Stimulated activated CD4-positive, alpha-beta T cell treated with anti-CD3 and anti-CD28 coated beads, Interleukin-15, amount 100 ng/mL, for 1 hour (primary cell): Measurements from ENCODE around the gene DDX17.

Experiments used
- DNase-seq, 2 donors: peaks; one replicate each; pipeline ENCODE4 v3.0.0-alpha.2; 2020; ENCODE audit warnings: low read depth in 1 of 2, low spot score in 1 of 2

Gene DDX17

DNA sequence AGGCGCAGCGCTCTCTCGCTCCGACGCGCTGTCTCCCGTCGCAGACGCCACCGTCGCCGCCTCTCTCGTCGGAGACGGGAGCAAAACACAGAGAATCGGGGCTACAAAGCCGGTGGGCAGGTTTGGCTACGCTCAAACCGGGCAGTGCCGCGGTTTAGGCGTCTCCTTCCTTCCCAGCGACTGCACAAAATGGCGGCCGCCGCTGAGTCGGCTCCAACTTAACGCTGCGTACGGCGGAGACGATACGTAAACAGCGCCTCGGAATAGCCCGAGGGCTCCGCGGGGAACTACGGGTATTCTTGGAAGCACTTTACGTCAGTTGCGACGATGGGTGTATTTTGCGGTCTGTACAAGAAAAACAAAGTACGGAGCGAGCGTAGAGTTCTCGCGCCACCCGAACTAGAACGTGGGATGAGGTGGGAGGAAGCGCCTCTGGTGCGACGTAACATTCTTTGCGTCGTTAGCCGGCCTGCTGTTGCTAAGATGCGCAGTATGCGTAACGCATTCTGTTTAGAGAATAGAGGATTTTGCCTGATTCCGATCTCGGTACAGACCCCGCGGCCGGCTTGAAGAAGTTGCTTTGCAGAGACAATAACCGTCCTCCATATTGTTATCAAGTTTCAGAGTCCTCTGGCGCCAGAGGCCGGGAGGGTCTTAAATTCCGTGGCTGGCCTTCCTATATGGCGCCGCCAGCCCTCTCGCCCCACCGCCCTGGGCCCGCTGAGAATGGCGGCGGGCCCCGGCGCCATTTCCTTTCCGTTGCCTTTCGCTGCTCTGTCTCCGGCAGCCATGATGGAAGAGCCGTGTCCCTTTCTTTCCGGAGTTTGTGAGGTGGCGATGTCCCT lies at the start of gene DDX17:
Gene DDX17 (minus strand): TSS at position 194 of the 845 bp plus-strand sequence.
- DNase-seq: peak; percentile 84 to 91

DNA sequence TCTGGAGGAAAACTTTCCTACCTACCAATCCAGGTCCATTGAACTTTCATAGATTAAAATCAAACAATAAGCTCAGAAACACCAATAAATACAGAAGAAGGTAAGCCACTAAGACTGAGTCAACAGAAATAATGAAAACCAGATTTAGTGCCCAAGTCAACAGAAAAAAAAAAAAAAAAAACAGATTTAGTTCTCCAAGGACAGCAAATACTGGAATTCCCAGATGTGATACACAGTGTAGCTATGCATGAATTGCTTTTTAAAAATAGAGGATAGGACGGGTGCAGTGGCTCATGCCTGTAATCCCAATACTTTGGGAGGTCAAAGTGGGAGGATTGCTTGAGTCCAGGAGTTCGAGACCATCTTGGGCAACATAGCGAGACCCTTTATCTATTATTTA lies 48.2 kb upstream of the DDX17 start:
- DNase-seq: no peak

DNA sequence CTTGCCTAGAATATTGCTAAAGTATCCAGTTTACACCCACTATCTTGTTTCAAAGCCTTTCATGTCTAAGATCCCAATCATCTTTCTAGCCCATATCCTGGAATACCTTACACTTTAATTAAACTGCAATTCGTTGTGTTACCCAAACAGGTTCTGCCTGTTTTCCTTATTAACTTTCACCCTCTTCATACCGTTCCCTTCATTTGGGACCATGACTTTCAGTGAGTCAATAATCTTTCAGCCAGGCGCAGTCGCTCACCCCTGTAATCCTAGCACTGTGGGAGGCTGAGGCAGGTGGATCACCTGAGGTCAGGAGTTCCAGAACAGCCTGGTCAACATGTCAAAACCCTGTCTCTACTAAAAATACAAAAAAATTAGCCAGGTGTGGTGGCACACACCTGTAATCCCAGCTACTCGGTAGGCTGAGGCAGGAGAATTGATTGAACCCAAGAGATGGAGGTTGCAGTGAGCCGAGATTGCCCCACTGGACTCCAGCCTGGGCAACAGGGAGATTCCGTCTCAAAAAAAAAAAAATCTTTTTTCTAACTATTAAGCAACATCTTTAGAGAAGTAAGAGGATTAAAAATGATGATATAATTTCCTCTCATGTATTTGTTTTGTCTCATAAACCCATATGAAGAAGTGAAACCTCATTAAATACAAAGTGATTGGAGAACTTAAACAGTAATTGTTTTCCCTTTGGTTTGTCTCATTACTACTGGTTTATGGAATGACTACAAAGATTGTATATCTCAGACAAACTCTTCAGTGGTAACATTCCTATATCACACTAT lies 43.2 kb upstream of the DDX17 start:
- DNase-seq: no peak

DNA sequence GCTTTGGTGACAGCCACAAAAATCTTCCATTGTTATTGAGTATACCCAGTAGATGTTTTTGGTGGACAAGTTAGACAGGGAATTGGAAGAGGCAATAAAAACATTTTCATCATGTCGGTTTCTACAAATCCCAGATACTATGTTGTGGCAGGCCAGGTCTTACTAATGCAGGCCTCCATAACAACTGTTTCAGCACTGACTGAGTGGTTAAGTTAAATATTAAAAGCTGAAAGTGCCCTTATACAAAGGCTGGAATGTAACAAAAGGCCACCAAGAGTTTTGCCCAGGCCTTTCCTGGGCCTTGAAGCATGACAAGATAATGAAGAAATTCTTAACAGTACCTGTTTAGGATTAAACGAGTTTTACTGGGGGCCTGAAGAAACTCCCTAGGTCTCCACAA lies 34.6 kb upstream of the DDX17 start:
- no peak for DNase-seq

DNA sequence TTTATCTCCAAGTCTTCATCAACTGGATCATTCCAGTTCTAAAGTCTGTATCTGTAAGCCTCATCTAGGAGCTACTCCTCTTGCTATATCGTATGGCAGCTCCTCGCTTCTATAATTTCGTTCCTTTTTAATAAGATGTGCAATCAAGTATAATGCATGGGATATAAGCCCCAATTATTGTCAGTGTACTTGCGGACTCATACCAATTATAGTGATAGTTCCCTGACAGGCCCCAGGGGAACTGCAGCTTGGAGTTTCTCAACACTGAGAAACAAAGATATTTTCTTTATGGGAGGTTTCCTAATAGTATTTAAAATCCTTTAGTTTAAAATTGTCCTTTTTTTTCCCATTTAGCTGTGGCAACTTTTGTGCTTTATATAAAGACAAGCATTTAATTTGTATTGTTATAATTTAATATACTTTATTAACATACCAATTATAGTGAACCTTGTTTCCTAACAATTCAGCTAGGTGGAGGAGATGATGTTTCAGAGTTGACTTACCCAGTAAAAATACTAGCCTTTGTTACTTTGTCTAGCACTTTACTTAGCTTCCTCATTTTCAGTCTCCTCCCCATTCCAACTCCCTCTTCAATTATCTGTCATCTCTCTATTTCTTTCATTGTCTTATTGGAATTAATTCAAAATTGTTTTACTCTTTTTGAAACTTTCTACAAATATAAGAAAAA lies 25.3 kb upstream of the DDX17 start:
- DNase-seq: no peak

DNA sequence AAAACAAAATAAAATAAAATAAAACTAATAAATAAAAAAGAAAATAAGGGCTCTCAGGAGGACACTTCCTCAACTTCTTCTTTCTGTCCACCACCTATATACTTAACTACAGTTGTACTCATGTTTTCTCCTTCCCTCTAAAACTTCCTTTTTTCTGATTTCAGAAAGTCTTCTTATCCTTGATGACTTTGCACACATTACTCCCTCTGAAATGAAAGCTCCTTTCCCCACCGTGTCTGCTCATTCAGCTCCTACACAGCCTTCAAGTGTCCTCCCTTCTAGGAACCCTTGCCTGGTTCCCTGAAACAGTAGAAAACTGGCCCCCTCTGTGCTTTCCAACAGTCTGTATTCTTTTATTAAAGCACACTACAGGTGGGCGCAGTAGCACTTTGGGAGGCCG lies 18.3 kb upstream of the DDX17 start:
- no peak for DNase-seq

DNA sequence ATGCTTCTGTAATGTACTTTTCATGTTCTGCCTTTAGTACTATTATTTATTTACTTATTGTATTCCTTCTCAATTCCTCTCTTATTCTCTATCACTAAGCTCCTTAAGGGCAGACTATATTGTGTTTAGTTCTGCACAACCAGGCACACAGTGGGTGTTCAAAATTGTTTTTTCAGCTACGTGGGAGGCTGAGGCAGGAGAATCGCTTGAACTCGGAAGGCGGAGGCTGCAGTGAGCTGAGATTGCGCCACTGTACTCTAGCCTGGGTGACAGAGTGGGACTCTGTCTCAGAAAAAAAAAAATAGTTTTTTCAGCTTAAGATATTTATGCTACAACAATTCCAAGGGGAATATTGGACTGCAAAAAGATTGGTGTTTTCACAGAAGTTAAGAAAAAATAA lies 17.4 kb upstream of the DDX17 start:
- no peak for DNase-seq

DNA sequence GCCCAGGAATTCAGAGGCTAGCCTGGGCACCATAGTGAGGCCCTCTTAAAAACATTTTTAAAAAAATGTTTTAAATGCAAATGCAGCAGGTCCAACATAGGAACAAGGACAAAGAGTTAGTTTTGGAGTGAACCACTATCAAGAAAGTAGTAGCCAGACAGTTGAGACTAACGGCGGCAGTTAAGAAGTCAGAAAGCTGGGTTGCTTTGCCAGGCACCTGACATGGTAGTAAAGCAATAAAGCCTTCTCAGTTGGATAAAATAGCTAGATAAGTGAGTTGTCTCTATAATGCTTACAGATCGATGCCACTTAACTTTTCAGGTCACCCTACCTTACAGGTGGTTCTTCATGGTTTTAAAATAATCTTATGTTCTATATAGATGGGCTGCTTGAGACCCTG lies 16.9 kb upstream of the DDX17 start:
- DNase-seq: no peak

DNA sequence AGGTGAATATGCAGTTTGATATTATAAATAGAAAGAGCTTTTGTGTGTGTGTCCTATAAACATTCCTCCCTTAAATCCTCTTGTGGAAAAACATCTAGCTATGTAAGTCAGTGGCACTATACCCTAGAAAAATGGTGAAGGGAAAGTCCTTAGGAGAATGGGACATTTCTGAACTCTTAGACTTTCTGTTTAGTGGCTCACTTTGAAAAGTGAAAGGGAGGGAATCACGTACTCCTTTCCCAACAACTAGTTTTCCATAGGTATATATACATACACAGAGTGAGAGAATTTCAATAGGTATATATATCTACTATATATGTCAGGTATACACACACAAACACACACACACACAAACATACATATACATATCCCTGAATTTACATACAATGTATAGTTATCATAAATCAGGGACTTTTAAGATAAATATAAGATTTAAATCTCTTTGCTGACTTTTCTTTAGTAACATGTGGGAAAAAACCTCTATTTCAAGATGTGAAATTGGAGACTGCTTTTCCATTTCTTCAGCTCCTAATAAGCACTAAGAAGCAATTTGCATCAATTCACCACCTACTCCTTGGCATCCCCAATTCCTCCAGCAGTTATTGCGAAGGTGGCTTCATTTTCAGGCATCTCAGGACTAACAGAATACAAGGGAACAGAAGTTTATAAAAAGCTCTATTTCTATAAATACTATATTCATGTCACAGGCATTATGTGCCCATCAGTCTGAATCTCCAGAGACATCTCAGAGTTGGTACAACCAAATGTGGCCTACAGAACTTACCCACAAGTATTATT lies 13.5 kb upstream of the DDX17 start:
- DNase-seq: no peak

DNA sequence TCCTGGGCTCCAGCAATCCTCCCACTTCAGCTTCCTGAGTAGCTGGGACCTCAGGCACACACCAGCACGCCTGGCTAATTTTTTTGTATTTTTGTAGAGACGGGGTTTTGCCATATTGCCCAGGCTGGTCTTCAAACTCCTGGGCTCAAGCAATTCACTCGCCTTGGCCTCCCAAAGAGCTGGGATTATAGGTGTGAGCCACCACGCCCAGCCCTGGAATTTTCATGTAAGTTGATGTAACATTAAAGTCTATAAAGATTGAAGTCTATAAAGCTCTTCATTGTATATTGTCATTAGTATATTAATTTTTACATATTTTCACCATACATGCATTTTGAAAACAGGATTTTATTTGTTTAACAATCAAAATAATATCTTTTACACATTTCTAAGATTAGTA lies 12.5 kb upstream of the DDX17 start:
- DNase-seq: no peak

DNA sequence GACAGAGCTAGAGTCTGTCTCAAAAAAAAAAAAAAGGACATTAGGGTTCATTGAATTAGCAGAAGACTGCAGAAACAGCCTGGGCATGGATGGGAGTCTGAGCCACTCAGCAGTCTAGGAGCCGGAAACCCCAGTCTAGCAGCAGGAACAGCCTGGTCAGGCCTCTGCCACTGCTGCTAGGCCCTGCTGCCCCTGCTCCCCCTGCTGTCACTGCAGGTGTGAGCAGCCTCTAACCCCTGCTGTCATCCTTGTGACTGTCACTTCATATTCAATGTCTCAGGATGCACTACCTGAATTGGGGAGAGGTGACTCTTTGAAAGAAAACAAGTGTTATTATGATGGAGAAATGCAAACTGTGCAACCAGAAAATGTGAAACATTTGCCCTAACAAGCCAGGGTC lies 7.0 kb upstream of the DDX17 start:
- no peak for DNase-seq

DNA sequence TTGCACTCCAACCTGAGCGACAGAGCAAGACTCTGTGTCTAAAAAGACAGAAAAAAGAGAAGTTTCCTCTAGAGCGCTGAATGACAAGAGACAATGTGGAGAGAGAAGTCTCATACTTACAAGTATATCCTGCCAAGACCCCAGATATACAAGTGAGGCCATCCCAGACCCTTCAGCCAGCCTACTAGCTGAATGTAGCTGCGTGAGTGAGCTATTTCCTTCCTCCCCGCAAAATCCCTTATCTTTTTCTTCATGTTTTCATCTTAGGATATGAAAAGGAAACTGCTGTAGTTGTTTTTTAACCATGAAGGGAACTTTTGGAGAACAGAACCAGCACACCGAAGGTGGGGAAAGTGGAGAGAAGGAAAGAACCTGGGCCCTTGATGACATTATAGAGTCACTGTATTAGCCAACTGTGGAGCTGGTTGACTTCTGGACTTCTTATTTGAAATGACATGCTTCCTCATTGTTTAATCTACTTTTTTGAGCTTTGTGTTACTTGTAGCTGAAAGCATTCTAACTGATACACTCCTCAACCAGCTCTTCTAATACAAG lies 4.4 kb upstream of the DDX17 start:
- DNase-seq: no peak

DNA sequence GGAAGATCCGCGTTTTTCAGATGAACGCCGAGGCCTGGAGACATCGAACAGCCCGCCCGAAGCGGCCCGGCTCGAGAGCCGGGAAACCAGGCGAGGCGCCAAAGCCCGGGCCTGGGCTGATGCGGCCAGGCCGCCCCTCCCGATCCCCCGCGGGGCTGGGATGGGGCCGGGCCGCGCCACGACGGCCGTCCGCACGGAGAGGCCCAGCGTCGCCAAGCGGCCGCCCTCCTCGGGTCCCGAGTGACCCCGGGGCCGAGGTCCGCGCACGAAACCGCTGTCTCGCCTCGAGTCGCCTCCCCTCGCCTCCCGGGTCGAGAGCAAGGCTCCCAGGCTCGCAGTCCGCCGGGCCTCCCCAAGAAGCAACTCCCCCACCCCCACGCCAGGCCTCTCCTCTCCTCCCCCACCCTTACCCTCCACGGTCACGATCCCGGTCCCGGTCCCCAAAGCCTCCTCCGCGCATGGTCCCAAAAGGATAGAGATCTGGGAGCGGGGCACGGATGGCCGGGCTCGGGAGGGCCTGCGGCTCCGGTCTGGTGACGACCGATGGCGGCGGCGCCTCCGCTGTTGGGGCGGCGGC lies 482 bp downstream of the DDX17 start:
- DNase-seq: peak; percentile 37 to 44

DNA sequence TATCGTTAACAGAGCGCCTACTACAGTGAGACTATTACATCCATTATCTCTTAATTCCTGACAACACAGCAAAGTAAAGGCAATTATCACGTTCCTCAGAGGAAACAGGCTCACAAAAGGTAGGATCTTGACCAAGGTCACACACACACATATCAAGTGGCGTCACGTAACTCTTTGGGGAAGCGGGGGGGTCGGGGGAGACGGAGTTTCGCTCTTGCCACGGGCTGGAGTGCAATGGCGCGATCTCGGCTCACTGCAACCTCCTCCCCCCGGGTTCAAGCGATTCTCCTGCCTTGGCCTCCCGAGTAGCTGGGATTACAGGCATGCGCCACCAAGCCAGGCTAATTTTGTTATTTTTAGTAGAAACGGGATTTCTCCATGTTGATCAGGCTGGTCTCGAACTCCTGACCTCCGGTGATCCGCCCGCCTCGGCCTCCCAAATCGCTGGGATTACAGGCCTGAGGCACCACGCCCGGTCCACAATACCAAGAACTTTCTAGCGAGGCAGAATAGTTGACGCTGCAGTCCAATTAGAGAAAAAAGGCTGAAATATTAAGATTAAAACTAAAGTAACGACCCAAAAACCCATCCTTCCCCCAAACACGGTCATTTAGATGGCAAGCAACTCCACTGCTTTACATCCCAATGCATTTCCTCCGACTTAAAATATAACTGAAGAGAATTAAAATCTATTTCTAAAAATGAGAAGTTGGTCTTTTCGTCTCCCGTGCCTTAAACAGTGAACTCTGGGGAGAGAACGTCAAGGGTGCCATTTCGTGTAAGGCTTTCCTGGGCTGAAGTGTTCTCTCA lies 1.2 kb downstream of the DDX17 start:
- peak; percentile 10 to 35 for DNase-seq

DNA sequence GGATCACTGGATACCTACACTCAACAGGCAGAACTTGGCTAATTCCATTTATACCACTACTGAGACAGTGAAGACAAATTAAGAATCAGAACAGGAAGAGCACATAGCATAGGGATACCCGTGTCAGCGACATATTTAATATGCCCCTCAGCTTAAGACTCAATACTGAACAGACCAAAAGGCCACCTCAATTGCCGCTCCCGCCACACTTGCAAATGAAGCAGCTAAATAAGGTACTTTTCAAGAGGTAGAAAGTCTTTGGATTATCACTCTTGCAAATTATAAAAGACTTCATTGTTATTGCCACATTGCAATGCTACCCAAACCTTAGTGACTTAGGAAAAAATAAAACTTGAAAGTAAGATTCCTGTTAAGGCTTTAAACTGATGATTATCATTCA lies 3.1 kb downstream of the DDX17 start:
- no peak for DNase-seq

DNA sequence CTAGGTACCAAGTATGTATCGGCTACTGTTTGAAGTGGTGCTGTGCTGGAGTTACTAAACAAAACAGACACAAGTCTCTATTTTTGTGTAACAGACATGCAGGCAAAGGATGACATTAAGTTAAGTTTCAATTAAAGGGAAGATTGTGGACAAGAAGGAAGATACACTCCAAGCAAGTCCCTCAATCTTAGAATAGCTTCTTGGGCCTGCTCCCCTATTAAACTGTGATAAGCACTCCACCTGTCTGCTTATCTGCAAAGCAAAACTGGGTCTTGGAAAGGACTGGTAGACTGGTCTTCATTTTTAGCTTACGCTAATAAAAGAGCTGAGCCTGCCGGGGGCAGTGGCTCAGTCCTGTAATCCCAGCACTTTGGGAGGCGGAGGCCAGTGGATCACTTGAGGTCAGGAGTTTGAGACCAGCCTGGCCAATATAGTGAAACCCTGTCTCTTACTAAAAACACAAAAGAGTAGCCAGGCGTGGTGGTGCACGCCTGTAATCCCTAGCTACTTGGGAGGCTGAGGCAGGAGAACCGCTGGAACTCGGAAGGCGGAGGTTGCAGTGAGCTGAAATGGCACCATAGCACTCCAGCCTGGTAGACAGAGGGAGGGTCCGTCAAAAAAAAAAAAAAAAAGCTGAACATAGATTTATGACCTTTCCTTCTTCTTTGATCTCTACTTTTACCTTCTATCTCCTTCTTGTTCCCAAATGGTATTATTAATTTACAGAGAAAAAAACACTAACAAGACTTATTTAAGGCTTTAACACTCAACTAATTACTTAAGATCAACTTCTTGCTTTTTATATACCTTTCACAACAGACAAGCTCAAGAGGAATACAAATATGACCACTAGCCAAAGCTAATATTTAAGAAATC lies 4.1 kb downstream of the DDX17 start:
- DNase-seq: no peak

DNA sequence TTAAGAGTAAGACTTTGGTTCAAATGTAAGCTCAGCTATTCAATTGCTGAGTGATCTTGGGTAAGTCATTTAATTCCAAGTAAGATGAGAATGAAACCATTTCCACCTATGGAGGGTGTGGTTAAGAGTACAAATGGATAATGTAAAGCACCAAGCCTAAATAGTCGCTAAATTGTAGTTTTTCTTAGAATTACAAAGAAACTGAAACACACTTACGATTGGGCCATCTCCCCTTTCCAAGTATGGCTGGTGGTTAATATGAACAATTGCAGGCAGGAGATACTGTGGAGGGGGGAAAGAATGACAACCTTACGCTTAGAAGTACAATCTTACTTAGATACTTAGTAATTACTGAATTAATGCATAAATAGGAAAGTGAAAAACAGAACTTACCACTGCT lies 8.2 kb downstream of the DDX17 start:
- DNase-seq: no peak

DNA sequence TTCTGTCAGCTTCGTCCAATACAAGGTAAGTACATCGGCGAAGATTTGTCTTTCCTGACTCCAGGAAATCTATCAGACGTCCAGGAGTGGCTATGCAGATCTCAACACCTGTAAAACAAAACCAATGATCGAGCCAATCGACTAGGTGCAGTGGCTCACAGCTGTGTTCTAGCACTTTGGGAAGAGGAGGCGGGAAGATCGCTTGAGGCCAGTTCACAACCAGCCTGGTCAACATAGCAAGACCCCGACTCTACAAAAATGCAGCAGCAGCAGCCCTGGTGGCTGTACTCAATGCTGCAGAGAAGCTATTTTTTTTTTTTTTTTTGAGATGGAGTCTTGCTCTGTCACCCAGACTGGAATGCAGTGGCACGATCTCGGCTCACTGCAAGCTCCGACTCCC lies 11.2 kb downstream of the DDX17 start:
- no peak for DNase-seq

DNA sequence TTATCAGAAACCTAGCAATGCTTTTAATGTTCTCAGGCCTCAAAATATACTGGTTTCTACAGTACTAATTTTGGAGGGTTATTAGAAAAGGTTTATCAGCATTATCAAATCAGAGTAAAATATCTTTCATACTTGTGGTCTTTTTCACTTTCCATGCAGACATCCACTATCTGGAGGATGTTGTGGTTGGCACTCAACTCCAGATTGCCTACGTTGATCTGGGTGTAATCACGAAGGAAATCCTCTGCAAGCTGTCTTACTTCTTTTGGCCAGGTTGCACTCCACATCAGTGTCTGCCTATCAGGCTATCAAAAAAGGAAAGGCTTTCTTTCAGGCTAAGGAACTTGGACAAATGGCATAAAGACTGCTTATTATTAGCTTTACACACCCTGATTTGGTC lies 11.6 kb downstream of the DDX17 start:
- DNase-seq: no peak
